GM10847 (cell line): ENCODE data around the gene ADAMTSL1.

Experiments
- POLR2A ChIP-seq: IDR thresholded peaks from 2 replicates; pipeline ENCODE4 v1.6.1; 2011; ENCODE audit not compliant: insufficient read length; ENCODE audit errors: extremely low read depth

Gene ADAMTSL1

GRCh38 chr9:18874069-18874468, 400.1 kb downstream of the ADAMTSL1 start:
- no peak for TF ChIP-seq POLR2A

DNA sequence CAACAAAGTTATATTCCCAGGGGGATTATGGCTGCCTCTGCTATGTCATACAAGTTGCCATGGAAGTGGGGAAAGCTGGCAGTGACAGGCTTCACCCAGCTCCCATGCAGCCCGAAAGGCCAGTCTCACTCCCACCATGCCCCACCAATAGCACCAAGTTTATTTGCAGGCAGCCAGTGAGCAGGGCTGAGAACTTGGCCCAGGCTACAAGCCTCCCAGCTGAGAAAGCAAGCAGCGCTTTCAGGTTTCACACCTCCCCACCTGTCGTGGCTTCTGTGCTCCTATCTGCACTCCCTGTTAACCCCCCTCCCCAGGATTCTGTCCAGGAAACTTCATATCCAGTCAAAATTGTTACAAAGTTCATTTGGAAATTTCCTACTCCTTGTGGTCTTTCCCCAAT, 404.0 kb downstream of the ADAMTSL1 start:
- TF ChIP-seq POLR2A: no peak

DNA sequence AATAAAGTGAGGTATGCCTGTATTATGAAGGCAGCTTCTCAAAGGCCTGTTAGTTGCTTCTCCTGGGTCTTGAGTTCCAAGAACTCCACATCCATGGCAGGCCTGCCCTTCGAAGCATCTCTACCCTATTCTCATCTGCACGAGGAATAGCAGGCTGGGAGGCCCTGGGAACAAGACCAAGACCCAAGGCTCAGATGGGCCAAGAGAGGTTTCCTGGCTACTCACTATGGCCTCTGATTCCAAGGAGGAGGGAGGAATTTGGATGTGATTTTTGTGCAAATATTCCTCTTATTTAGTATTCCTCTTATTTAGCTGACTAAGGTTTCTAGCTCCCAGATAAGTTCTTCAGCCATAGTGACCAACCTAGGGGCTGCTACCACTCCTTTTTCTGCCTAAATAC, 407.8 kb downstream of the ADAMTSL1 start:
- no peak for TF ChIP-seq POLR2A

DNA sequence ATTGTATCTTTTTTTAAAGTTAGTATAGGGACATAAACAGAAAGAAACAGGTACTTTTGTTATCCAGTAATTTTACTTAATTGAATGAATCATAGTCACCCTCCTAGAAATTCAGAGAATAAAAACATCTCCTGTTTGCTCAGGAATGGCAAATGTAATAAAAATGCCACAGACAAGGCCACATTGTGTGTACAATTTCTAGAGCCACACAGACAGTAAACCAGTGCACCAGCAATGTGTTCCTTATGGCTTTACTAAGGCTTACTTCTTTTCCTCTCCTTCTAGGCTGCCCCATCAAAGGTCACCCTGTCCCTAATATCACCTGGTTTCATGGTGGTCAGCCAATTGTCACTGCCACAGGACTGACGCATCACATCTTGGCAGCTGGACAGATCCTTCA, 413.6 kb downstream of the ADAMTSL1 start:
- TF ChIP-seq POLR2A: no peak

DNA sequence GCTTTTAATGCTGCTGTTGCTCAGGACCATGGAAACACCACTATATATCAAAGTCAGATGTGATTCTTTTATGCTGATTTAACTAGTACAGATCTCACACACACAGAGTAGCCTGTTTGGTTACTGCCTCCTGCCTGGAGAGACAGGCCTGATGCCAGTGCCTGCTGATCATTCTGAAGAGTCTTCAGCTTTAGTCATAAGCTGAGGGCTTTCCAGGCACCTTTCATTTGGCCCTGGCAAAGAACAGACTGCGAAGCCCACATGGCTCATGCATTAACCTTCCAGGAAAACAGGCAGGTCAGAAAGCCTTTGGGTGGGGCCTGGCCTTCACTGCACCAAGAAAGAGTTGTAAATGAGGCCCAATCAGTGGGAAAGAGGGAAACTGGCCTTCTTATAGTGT, 414.3 kb downstream of the ADAMTSL1 start:
- no peak for TF ChIP-seq POLR2A

- TF ChIP-seq POLR2A: no peak
These were observed 415.6 kb downstream of the ADAMTSL1 start for GRCh38 chr9:18889550-18889949.

DNA sequence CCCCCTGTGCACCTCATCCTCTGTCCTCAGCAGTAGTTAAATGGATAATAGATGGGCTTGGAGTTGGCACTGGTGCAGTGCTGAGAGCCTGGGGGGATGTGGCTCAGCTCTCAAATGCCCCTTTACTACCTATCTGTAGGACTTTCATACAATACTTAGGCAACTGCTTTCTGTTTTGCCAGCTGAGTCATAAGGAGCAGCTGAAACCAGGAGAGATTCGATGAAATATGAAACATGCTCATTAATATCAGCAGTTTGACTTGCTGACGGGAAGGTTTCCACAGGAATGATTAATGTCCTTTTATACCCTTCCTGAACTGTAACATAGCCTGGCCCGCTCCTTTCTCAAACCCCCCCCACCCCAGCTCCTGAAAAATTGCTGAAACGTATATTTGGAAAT, 416.4 kb downstream of the ADAMTSL1 start:
- no peak for TF ChIP-seq POLR2A

GRCh38 chr9:18891946-18892670, 418.2 kb downstream of the ADAMTSL1 start:
- TF ChIP-seq POLR2A: no peak

- TF ChIP-seq POLR2A: no peak
These were observed 419.1 kb downstream of the ADAMTSL1 start for GRCh38 chr9:18893046-18893445.

DNA sequence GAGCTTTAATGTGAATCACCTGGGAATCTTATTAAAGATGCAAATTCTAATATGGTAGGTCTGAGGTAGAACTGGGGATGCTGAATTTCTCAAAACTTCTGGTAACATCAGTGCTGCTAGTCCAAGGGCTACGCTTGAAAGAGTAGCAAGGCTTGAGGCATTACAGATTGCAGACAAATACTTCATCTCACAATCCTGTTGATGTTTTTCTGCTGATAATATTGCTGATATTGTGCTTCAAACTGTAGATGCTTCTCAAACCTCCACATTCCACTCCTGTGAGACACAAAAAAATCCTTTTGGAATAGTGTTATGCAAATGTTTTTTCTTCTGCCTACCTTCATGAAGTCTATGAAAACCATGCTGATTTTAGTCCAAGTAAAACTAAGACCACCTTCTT, 419.5 kb downstream of the ADAMTSL1 start:
- TF ChIP-seq POLR2A: no peak

GRCh38 chr9:18896004-18896403, 422.1 kb downstream of the ADAMTSL1 start:
- TF ChIP-seq POLR2A: no peak

- TF ChIP-seq POLR2A: no peak
These were observed 422.7 kb downstream of the ADAMTSL1 start for GRCh38 chr9:18896531-18897179.

GRCh38 chr9:18903450-18903849, 429.5 kb downstream of the ADAMTSL1 start:
- TF ChIP-seq POLR2A: no peak

DNA sequence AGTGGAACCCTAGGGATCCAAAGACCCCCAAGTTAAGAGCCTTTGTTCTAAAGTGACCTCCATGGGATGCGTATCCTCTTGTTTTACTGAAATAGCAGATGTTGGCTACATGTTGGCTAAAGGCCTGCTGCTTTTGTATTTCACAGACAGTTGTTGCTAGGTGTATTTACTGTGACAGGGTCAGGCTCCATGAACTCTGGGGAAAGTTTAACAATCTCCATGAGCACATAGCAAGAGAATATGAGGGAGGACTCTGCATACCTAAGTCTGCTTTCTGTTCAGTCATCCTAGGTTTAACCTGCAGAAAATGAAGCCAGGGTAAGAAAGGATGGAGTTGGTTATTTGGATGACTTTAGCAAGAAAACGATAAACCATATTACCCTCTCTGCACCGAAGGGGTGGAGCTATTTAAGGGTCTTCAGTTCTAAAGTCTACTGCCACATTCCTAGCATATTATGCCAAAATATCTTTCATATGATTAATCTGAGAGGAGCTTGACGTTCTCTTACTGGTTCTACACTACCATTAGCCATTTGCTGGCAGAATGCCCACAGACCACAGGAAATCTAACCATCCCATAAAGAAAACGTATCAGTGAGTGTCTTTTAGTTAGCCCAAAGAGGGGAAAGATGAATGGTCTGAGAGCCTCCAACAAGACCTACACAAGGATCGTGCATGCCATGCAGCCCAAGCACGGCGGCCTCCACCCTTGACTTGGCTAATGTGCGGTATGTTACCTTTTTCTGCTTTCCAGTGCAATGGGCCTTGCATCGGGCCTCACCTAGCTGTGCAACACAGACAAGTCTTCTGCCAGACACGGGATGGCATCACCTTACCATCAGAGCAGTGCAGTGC, 431.3 kb downstream of the ADAMTSL1 start:
- TF ChIP-seq POLR2A: no peak

- no peak for TF ChIP-seq POLR2A
These were observed 432.1 kb downstream of the ADAMTSL1 start for GRCh38 chr9:18905883-18906629.
